Measurements from ENCODE around the gene CHD3. TPM values are rescaled to one million over a fixed set of nuclear protein-coding genes. Genes with fewer than 3 reads are reported as not detected.

CHD3 gene
- total RNA-seq, 4 donors from 2014 or later = 47.0 to 77.6 (median 57.3) TPM

- DNase-seq (ENCODE audit: low spot score) = no peak
- peak; percentile 38 for ATAC-seq (ENCODE audit: low FRiP score)
- no peak for TF ChIP-seq CTCF (IDR thresholded peaks at IDR 0.05)
These were observed 26.6 kb downstream of the CHD3 start for GRCh38 chr17:7915179-7915610.

- DNase-seq (ENCODE audit: low spot score) (peak; percentile 83), ATAC-seq (ENCODE audit: low FRiP score) (peak; percentile 72)
- TF ChIP-seq CTCF (IDR thresholded peaks at IDR 0.05) = no peak
These were observed 27.2 kb downstream of the CHD3 start, which contains the start of gene RNF227 for GRCh38 chr17:7915611-7916384. Gene RNF227, minus strand, starts transcription at chr17:7916289. Its CDS starts 94 bp downstream, at chr17:7916195.

GRCh38 chr17:7916385-7916682, 27.7 kb downstream of the CHD3 start:
- DNase-seq (ENCODE audit: low spot score) (no peak), ATAC-seq (ENCODE audit: low FRiP score) (peak; percentile 5)
- TF ChIP-seq CTCF (IDR thresholded peaks at IDR 0.05) = no peak

GRCh38 chr17:7916808-7917207, 28.2 kb downstream of the CHD3 start:
- no peak for TF ChIP-seq CTCF (IDR thresholded peaks at IDR 0.05)
- DNase-seq (ENCODE audit: low spot score) (no peak), ATAC-seq (ENCODE audit: low FRiP score) (peak; percentile 62)

GRCh38 chr17:7922269-7922844, 33.8 kb downstream of the CHD3 start:
- TF ChIP-seq CTCF (IDR thresholded peaks at IDR 0.05) = no peak
- ATAC-seq (ENCODE audit: low FRiP score) (peak; percentile 11), DNase-seq (ENCODE audit: low spot score) (no peak)

DNA sequence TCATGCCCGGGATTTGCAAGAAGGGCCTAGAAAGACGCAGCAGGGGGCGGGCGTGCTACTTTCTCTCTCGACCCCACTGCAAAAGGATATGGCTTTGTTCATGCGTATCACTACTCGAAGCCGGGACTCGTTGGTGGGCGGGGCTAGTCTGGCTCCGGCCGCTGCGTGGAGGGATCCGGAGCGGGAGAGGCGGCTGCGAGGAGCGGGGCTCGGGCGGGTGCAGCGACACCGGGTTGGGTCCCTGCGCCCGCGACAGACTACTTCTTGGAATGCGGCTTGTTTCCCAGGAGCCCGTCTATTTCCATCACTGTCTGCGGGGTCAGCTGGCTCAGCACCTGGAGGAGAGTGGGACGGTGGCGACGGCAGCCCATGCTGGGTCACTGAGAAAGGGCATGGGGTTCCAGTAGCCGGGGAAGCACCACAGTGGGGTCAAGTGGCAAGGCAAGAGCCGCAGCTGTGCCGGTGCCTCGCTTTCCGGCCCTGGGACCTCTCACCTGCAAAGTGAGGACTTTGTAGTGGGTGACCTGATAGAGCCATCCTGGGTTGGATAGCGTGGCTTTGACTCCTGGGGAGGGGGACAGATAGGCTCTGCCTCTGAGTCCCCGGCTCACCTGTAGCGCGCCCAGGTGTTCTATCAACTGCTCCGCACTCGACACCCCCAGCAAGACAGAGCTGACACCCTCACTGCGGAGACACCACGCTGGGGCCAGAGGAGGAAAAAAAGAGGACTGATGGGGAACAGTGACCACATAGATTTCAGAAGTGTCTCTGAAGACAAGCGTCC, 34.4 kb downstream of the CHD3 start:
- TF ChIP-seq CTCF (IDR thresholded peaks at IDR 0.05) = no peak
- peak; percentile 66 for DNase-seq (ENCODE audit: low spot score)

More for the DNA sequence above, 34.4 kb downstream of the CHD3 start:
- peak; percentile 72 for ATAC-seq (ENCODE audit: low FRiP score)

Measured in omental fat pad (tissue), 4 donors.